ENCODE measurements around the gene ULK4. TPM values are rescaled to one million over a fixed set of nuclear protein-coding genes. Genes with fewer than 3 reads are reported as not detected.

ULK4 gene
- total RNA-seq, 1 experiment from 2014 or later: 6.3 TPM

DNA sequence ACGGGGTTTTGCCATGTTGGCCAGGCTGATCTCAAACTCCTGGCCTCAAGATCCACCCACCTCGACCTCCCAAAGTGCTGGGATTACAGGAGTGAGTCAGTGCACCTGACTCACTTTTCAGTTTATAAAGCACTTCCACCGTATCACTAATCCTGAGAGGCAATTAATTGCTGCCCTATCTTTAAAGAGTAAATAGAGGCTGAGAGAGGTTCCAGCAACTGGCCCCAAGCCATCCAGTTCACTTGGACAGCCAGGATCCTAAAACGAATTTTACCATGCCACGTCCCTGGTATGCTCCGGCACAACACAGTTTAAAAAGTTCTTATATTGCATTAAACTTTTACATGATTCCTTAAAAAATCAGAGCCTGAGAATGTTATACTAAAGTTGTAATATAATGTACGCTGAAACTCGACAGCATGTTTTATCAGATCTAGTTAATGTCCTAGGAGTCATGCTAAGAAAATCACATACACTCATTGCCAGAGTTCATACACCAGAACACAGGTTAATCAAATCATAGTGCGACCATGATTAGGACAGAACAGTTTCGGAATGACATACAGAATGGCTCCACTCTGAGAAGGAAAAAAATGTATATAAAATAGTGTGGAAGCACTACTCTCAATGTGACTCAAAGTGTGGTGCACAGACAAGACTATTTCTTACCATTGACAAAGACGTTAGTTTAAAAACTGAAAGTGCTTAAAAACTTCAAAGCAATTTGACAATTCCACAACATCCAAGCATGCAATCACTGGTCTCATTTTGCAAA lies 125.4 kb downstream of the ULK4 start:
- intact Hi-C loops (cut with micrococcal nuclease): no loop called here
- Histone ChIP-seq H3K27ac (ENCODE audit: low read depth, low read length) (no peak overlapping the region), H2AFZ (ENCODE audit: low read depth, low read length, poor library complexity, severe bottlenecking) (no peak overlapping the region), H3K4me1 (ENCODE audit: control insufficient read depth in 1 of 2, insufficient read depth in 2 of 2, low read length in 2 of 2) (0 out of 4 replicates have a peak, but pooled peaks cover 3 to 5% of the 10 kb centered on the region in 2 experiments), H3K9me2 (ENCODE audit: insufficient read depth) (no peaks in the 10 kb centered on the region), H3K36me3 (ENCODE audit: control insufficient read depth in 1 of 2, insufficient read depth in 2 of 2, low read length in 2 of 2) (no peaks in the 10 kb centered on the region), H3K4me3 (replicated peaks in 1 of 2; ENCODE audit: low read depth in 1 of 2, low read length in 2 of 2) (no peak overlapping the region), H4K20me1 (ENCODE audit: insufficient read depth) (no peaks in the 10 kb centered on the region), H3K27me3 (ENCODE audit: insufficient read depth, low read length) (no peaks in the 10 kb centered on the region), H3K9me3 (ENCODE audit: control insufficient read depth in 1 of 2, insufficient read depth in 1 of 2, low read depth in 1 of 2, low read length in 2 of 2) (no peaks in the 10 kb centered on the region; a peak in 1 of 4 replicates), H3K4me2 (ENCODE audit: low read length) (no peak overlapping the region), H3K79me2 (ENCODE audit: insufficient read depth, low read length) (no peaks in the 10 kb centered on the region), H3K9ac (ENCODE audit: low read length) (no peak overlapping the region)
- ChIA-PET RAD21 (ENCODE audit: low non-redundant PET in 1 of 2, low total read pairs in 2 of 2, uncharacterized antibody in 2 of 2, unreplicated experiment in 2 of 2) (no interaction called here), CTCF (no interaction called here), POLR2A (no interaction called here)
- ATAC-seq (no peak), DNase-seq (ENCODE audit: low read depth, low spot score) (no peak)
- TF ChIP-seq CBX3 (IDR thresholded peaks at IDR 0.05; ENCODE audit: low read depth): no peak
- no peak for TF ChIP-seq SIN3A (IDR thresholded peaks at IDR 0.05; ENCODE audit: low read depth)
- TF ChIP-seq CEBPB (IDR thresholded peaks at IDR 0.05; ENCODE audit: low read depth): no peak
- TF ChIP-seq ZNF274 (IDR thresholded peaks at IDR 0.05; ENCODE audit: low read depth, low read length): no peak
- no peak for TF ChIP-seq SP1 (IDR thresholded peaks at IDR 0.05; ENCODE audit: low read depth)
- TF ChIP-seq, protein P1, sequence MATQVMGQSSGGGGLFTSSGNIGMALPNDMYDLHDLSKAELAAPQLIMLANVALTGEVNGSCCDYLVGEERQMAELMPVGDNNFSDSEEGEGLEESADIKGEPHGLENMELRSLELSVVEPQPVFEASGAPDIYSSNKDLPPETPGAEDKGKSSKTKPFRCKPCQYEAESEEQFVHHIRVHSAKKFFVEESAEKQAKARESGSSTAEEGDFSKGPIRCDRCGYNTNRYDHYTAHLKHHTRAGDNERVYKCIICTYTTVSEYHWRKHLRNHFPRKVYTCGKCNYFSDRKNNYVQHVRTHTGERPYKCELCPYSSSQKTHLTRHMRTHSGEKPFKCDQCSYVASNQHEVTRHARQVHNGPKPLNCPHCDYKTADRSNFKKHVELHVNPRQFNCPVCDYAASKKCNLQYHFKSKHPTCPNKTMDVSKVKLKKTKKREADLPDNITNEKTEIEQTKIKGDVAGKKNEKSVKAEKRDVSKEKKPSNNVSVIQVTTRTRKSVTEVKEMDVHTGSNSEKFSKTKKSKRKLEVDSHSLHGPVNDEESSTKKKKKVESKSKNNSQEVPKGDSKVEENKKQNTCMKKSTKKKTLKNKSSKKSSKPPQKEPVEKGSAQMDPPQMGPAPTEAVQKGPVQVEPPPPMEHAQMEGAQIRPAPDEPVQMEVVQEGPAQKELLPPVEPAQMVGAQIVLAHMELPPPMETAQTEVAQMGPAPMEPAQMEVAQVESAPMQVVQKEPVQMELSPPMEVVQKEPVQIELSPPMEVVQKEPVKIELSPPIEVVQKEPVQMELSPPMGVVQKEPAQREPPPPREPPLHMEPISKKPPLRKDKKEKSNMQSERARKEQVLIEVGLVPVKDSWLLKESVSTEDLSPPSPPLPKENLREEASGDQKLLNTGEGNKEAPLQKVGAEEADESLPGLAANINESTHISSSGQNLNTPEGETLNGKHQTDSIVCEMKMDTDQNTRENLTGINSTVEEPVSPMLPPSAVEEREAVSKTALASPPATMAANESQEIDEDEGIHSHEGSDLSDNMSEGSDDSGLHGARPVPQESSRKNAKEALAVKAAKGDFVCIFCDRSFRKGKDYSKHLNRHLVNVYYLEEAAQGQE (IDR thresholded peaks at IDR 0.05; ENCODE audit: low read depth): no peak
- TF ChIP-seq, protein P2, sequence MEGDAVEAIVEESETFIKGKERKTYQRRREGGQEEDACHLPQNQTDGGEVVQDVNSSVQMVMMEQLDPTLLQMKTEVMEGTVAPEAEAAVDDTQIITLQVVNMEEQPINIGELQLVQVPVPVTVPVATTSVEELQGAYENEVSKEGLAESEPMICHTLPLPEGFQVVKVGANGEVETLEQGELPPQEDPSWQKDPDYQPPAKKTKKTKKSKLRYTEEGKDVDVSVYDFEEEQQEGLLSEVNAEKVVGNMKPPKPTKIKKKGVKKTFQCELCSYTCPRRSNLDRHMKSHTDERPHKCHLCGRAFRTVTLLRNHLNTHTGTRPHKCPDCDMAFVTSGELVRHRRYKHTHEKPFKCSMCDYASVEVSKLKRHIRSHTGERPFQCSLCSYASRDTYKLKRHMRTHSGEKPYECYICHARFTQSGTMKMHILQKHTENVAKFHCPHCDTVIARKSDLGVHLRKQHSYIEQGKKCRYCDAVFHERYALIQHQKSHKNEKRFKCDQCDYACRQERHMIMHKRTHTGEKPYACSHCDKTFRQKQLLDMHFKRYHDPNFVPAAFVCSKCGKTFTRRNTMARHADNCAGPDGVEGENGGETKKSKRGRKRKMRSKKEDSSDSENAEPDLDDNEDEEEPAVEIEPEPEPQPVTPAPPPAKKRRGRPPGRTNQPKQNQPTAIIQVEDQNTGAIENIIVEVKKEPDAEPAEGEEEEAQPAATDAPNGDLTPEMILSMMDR (IDR thresholded peaks at IDR 0.05 in 2 of 3, conservative IDR thresholded peaks at IDR 0.05 in 1 of 3; ENCODE audit: borderline replicate concordance in 1 of 3, insufficient read depth in 1 of 3, low read depth in 2 of 3, low read length in 2 of 3): no peak
- no peak for TF ChIP-seq JUND (IDR thresholded peaks at IDR 0.05)
- no peak for TF ChIP-seq POLR2AphosphoS5 (IDR thresholded peaks at IDR 0.05; ENCODE audit: low read depth, low read length)
- no peak for TF ChIP-seq ZFX (IDR thresholded peaks at IDR 0.05)
- TF ChIP-seq SRF (IDR thresholded peaks at IDR 0.05; ENCODE audit: low read depth): no peak
- TF ChIP-seq TCF7L2 (IDR thresholded peaks at IDR 0.05; ENCODE audit: borderline replicate concordance, extremely low read depth, insufficient read depth, insufficient read length): no peak
- TF ChIP-seq ELF1 (IDR thresholded peaks at IDR 0.05; ENCODE audit: borderline replicate concordance, low read depth): no peak
- no peak for TF ChIP-seq YY1 (IDR thresholded peaks at IDR 0.05; ENCODE audit: extremely low read depth, insufficient replicate concordance, low read depth, low read length)
- no TSS peak for BruUV-seq (replicated peaks)
